ENCODE data around the gene CHST14.

Gene CHST14

GRCh38 chr15:40464595-40465185, 6.1 kb upstream of the CHST14 start:
- no peak for DNase-seq

GRCh38 chr15:40465939-40466338, 4.8 kb upstream of the CHST14 start:
- DNase-seq = no peak

GRCh38 chr15:40466426-40467260, 4.1 kb upstream of the CHST14 start:
- DNase-seq = no peak

GRCh38 chr15:40467261-40467615, 3.5 kb upstream of the CHST14 start:
- DNase-seq = no peak

GRCh38 chr15:40468898-40469331, 1.9 kb upstream of the CHST14 start:
- no peak for DNase-seq

- no peak for DNase-seq
Measured at GRCh38 chr15:40469776-40470390, 901 bp upstream of the CHST14 start.

GRCh38 chr15:40471105-40471807, 472 bp downstream of the CHST14 start:
- DNase-seq = peak; percentile 77

GRCh38 chr15:40471808-40472150, 995 bp downstream of the CHST14 start:
- no peak for DNase-seq

GRCh38 chr15:40472171-40472727, 1.5 kb downstream of the CHST14 start:
- no peak for DNase-seq

GRCh38 chr15:40474581-40474980, 3.8 kb downstream of the CHST14 start:
- no peak for DNase-seq

- DNase-seq = no peak
Measured at GRCh38 chr15:40477642-40478327, 7.0 kb downstream of the CHST14 start.

GRCh38 chr15:40479024-40479423, 8.2 kb downstream of the CHST14 start:
- DNase-seq = no peak

GRCh38 chr15:40481341-40482074, 10.7 kb downstream of the CHST14 start:
- no peak for DNase-seq

GRCh38 chr15:40483919-40484318, 13.1 kb downstream of the CHST14 start:
- DNase-seq = no peak

- no peak for DNase-seq
Measured at GRCh38 chr15:40486066-40486770, 15.4 kb downstream of the CHST14 start.

- DNase-seq = no peak
Measured at GRCh38 chr15:40487816-40488682, 17.3 kb downstream of the CHST14 start.

- no peak for DNase-seq
Measured at GRCh38 chr15:40489274-40490175, 18.7 kb downstream of the CHST14 start.

GRCh38 chr15:40493089-40493840, 22.5 kb downstream of the CHST14 start:
- no peak for DNase-seq
